HG03064 (cell line): Measurements from ENCODE around the gene TTLL5.
"Not testable (repeated sequence)": the region's sequence is repeated elsewhere in the genome, so short reads cannot be mapped to it uniquely, and the experiment has no call there.

Source experiments
- ATAC-seq: cut with Tn5 transposase; IDR thresholded peaks from one replicate; pipeline ENCODE4 v1.9.1; 2021; ENCODE audit warnings: low read depth; ENCODE audit not compliant: unreplicated experiment

Gene TTLL5

DNA sequence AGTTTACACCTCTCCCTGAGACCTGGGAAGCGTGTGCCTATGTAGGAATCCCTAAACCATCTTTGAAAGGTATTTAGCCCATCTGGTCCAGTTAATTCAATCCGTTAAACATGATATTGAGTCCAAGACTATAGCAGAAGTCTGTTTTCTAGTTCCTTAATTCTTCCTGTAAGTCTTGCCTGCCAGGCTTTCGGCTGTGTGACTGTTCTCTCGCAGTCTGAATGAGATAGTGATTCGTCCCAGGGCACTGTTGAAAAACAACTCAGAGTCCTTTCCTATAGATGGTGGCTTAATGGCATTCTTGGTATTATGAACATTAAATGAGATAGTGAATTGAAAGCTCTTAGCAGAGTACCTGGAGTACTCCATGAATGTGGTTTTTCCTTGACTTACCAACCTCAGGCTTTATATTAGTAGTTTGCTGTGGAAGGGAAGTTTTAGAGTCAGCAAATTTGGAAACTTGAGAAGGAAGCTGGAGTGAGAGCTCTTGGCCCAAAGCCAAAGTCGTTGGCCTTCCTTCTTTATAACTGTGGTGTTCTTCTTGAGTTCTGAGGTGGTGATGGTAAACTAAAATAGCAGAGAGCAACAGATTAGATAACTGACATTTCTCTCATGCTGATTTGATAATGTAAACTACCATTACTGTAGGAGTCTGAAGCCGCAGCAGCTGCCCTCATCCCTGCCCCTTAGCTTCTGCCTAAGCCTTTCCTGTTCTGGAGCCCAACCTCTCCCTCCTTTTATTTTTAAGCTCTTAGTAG lies 244.3 kb downstream of the TTLL5 start:
- ATAC-seq = no peak

- ATAC-seq = no peak
Observed at GRCh38 chr14:75906228-75906627, 245.2 kb downstream of the TTLL5 start.

DNA sequence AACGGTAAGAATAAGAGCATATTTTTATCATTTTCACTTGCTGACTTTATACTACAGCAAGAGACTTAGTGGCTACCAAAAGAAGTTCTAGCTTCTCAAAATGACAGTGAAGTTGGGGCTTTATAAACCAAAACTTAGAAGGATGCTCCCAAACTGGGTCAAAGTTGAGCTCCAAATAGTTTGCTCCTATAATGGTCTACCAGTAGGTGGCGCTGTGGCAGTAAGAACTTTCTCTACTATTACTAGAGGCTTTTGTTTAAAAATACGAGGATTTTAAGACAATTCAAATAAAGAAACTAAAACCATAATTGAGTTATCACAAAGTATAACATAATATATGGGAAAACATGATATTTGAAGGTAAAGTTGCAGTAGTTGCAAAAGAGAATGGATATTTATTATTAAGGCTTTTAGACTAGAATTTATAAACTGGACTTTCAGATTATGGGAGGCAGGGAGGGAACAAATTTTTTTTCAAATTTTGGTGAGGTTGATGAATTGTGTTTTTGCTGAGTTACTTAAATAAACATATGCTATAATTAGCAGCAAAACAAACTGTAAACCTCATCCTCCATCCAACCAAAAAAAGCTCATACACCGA lies 245.7 kb downstream of the TTLL5 start:
- ATAC-seq = no peak

GRCh38 chr14:75907756-75908359 lies 246.8 kb downstream of the TTLL5 start:
- ATAC-seq = no peak

GRCh38 chr14:75909630-75910029 lies 248.6 kb downstream of the TTLL5 start:
- no peak for ATAC-seq

DNA sequence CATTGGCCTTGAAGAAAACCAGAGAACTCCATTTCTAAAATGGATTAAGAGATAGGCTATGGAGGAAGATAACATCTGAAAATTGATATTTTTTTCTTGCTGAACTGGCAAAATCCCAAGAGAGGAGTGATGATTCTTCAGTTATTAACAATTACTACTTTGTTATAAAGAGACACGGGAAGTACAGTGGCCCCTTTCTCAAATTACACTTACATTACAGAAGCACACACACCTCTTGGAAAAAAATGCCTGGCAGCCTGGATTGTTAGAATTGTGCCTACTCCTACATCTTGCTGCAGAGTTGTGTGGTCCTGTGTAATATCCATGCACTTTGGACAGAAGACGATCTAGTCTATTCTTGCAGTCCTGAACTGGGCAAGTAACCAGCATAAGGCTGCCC lies 249.0 kb downstream of the TTLL5 start:
- no peak for ATAC-seq

DNA sequence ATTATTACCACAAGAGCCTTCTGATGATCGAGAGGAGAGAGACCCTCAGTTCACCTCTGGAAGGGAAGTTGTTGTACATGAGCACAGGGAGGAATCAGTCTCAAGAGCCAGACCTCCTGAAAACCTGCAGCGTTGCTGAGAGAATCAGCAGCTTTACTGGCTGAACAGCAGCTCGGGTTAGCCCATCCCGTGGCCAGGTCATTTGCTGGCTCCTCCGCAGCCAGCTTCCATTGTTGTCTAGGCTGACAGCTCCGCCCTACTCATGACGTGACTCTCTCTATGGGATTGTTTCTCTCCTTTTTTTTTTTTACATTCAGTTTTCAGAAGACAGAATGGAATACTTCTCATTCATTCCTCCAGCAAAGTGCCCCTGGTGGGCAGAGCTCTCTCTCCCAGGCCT lies 250.8 kb downstream of the TTLL5 start:
- ATAC-seq = no peak

DNA sequence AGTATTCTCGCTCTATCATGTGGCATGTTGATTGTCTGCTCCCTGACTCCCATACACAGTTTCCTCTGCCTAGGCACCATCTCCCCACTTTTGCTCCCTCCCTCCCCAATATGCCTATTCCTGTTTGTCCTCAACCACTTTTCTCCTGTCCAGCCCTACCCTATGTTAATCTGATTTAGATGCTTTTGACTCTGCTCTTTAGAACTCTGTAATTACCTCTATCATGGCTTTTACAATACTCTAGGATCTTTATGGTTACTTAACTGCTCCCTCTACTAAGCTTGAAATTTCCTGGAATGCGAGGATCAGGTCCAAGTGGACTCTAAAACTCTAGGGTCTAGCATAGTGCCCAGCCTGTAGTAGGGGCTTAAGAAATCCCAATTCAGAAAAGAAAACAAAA lies 252.1 kb downstream of the TTLL5 start:
- ATAC-seq = no peak

DNA sequence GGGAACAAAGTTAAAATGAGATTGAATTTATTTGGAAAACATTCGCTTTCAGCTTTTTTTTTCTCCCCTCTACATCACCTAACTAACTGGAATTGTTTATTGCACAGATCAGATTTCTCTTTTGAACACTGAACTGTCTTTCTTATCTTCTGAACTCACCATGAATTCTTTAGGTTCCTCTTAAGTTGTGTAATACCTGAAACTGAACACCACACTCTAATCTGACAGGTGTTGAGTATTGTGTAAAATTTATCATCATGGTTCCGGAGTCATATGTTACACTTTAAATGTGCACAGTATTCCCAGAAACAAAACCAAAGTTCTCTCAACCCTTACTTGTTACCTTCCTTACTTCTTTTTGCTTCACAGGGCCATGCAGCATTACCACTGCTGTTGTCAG lies 254.0 kb downstream of the TTLL5 start:
- no peak for ATAC-seq

DNA sequence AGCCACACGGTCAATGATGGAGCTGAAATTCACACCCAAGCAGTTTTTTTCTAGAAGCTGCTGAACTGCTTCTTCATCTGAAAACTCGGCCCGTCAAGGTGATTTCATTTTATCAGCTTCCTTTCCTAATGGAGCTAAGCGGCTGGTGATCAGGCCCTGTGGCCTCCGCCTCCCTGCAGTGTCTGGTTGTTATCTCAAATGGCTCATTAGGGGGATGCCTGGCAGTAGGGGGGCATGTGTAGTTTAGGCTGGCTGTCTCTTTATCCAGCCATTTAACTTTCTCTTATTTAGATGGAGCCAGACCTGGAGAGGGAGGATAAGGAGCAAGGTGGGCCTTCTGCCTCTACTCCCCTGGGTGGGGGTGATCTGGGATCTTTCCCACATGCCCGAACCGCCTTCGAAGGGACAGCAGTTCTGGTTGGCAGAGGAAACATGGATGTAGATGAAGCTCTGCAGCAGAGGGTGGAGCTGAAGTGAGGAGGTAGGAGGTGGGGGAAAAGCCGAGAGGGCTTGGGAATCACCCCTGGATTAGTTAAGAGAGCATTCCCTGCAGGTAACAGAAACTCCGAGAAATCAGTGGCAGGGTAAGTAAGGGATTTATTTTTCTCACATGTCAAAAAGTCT lies 256.4 kb downstream of the TTLL5 start:
- no peak for ATAC-seq

- no peak for ATAC-seq
Observed at GRCh38 chr14:75917946-75918335, 256.9 kb downstream of the TTLL5 start.

DNA sequence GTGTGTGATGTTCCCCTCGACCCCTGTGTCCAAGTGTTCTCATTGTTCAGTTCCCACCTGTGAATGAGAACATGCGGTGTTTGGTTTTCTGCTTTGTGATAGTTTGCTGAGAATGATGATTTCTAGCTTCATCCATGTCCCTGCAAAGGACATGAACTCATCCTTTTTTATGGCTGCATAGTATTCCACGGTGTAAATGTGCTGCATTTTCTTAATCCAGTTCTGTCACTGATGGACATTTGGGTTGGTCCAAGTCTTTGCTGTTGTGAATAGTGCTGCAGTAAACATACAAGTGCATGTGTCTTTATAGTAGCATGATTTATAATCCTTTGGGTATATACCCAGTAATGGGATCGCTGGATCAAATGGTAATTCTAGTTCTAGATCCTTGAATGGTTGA lies 259.4 kb downstream of the TTLL5 start:
- not testable (repeated sequence) for ATAC-seq

GRCh38 chr14:75925141-75925840 lies 264.2 kb downstream of the TTLL5 start:
- ATAC-seq = not testable (repeated sequence)

DNA sequence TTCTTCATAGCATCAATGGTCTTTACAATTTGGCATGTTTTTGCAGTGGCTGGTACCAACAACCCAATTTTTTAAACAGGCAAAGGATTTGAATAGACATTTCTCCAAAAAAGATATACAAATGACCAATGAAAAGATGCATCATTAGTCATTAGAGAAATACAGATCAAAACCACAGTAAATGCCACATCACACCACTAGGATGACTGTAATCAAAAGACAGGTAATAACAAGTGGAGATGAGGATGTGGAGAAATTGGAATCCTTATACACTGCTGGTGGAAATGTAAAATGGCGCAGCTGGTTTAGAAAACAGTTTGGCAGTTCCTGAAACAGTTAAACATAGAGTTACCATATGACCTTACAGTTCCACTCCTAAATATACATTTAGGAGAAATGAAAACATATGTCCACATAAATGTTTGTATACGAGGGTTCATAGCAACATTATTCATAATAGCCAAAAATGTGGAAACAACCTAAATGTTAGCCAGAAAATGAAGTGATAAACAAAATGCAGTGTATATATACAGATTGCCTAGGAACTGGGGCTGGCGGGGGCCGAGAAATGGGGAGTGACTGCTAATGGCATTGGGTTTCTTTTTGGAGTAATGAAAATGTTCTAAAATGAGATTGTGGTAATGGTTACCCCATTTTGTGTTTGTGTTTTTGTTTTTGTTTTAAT lies 265.5 kb downstream of the TTLL5 start:
- no peak for ATAC-seq

DNA sequence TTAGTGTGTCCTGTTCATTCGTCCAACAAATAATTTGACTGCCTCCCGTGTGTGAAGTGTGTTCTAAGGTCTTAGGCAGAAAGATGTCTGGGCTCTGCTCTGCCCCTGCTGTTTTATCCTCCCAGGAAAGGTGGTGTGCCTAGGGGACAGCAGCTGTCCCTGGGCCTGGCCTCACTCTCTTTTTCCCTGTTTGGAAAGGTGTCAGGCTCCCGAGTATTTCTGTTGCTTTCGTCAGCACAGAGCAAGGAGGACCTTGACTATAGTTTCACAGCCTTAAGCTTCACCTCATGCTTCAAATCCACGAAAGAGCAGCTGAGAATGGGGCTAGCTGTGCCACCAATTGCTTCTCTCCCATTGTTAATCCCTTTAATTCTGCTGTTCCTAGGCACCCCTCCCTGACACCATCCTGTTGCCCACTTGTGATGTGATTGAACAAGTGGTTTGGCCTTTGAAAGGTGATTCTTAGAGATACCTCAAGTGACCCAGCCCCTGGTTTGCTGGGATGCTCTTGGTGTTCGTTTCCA lies 266.6 kb downstream of the TTLL5 start:
- ATAC-seq = no peak

- no peak for ATAC-seq
Observed at GRCh38 chr14:75928690-75929181, 267.7 kb downstream of the TTLL5 start.

DNA sequence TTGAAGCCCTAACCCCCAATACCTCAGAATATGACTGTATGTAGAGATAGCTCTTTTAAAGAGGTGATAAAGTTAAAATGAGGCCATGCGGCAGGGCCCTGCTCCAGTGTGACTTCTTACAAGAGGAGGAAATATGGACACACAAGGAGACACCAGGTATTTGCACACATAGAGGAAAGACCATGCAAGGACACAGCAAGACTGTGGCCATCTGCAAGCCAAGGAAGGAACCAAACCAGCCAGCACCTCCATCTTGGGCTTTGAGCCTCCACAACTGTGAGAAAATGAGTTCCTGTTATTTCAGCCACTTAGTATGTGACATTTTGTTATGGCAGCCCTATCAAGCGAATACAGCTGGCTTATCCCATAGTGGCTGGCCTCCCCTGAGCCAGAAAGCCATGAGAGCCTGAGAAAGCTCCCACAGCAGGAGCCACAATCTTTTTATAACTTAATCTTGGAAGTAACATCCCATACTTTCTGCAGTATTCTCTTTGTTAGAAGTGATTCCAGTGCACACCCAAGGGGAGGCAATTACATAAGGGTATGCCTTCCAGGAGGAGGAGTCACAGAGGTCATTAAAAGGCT lies 272.8 kb downstream of the TTLL5 start:
- ATAC-seq = no peak

- no peak for ATAC-seq
Observed at GRCh38 chr14:75934998-75935628, 274.1 kb downstream of the TTLL5 start.

GRCh38 chr14:75939200-75939599 lies 278.2 kb downstream of the TTLL5 start:
- no peak for ATAC-seq
